ENCODE results near the gene POLD2.

The POLD2 gene

GRCh38 chr7:44094883-44095592 lies 28.3 kb downstream of the POLD2 start:
- no peak for DNase-seq (ENCODE audit: low spot score)
- no peak for TF ChIP-seq CTCF (IDR thresholded peaks at IDR 0.05; ENCODE audit: extremely low read depth, missing control alignments)

DNA sequence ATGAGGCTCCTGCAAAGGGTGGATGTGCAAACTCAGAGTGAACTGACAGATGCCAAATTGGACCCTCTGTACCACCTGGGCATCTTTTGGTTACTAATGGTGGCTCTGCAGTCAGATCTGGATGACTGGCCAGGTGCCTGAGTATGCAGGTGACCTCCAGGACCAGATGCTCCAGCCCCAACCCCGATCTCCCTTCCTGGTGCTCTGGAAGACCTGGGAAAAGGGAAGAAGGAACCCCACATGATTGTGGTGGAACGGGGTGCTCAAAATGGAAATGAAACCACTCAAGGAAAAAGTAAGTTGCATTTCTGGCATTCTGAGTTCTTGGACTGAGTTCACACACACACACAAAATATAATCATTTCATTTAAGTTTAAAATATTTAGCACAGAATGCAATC lies 29.0 kb downstream of the POLD2 start:
- no peak for TF ChIP-seq CTCF (IDR thresholded peaks at IDR 0.05; ENCODE audit: extremely low read depth, missing control alignments)
- no peak for DNase-seq (ENCODE audit: low spot score)

GRCh38 chr7:44093102-44093641 lies 30.2 kb downstream of the POLD2 start:
- TF ChIP-seq CTCF (IDR thresholded peaks at IDR 0.05; ENCODE audit: extremely low read depth, missing control alignments): no peak
- DNase-seq (ENCODE audit: low spot score): no peak

DNA sequence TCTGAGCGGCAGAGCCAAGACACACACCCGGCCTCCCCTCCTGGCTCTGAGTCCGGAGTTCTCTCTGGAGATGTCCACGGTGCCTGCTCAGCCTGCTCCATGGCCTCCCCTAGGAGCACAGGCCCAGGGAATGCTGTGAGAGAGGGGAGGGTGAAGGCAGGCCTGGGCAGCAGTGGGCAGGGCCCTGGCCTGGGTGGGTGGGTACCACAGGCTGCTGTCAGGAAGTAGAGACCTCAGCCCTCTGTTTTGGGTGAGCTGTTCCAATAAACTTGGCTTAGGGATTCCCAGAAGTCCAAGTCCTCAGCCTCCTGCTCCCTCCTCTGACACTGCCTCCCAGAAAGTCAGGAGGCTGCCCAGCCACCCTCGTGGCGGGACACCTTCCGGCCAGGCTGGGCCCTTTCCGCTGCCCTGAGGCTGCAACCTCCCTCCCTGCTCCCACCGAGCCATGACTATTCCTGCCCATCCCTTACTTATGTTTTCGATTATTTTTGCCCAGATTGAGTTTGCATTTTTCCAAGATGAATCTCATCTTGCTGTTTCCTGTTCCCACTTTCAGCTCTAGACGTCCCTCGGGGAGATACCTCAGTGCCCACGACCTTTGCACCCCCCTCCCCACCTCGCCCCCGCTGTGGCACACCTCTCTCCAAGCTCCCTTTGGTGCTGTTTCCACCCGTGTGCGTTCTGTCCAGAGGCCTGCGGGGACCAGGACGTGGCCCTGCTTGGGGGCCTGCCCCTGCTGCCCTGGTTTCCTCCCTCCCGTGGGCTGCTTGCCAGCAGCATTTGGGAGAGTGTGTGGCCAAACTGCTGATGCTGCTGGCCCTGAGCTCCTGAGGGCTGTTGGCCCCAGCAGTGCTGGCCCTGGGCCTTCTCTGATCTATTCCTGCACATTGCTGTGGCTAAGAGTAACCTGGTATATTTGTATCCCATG lies 35.2 kb downstream of the POLD2 start:
- TF ChIP-seq CTCF (IDR thresholded peaks at IDR 0.05; ENCODE audit: extremely low read depth, missing control alignments): no peak

DNA sequence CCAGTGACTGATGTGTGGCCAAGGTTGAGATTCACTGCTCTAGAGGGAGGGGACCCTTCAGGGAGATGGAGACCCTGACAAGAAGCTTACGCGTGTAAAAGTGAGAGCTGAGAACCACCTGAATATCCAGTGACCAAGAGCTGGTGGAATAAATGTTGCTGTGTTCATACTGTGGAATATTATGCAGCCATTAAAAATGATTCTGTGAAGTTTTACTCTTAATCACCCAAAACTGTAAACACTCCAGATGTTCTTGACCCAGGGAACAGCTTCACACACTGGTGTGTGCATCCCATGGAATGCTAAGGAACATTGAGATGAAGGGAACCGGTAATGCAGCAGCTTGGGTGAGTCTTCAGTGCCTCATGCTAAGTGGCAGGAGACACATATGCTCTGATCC lies 36.7 kb downstream of the POLD2 start:
- no peak for TF ChIP-seq CTCF (IDR thresholded peaks at IDR 0.05; ENCODE audit: extremely low read depth, missing control alignments)
- no peak for DNase-seq (ENCODE audit: low spot score)

More for the DNA sequence above, 35.2 kb downstream of the POLD2 start:
- no peak for DNase-seq (ENCODE audit: low spot score)

DNA sequence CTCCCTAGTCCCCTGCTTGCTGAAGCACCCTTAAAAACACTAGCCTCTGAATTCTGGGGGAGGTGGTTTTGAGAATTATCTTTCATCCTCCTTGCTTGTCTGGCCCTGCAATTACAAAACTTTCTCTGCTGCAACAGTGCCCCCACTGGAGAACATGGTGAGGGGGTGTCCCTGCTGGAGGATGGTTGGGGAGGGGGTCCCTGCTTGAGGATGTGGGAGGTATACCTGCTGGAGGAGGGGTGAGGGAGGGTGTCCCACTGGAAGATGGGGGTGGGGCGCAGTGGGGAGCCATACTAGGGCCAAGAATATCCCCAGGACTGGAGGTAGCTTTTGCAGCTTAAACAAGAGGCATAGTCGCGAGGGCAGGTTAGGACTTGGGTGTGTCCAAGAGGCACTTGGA lies 37.8 kb downstream of the POLD2 start:
- no peak for TF ChIP-seq CTCF (IDR thresholded peaks at IDR 0.05; ENCODE audit: extremely low read depth, missing control alignments)
- DNase-seq (ENCODE audit: low spot score): no peak

DNA sequence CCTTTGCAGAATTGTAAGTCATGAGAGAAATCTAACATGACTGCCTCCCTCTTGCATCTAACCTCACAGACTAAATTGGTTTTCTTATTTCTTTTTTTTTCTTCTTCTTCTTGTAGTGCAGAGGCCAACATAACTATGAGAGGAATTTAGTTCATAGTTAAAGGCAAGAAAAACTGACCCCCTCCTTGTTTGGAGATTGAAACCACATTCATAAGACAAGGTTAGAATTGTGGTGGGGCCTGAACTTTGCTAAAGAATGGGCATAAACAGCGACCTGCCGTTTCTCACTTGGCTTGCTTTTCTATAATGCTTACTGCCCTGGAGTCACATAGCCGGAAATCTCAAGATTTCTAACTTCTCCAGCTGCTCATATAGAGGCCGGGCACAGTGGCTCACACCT lies 38.6 kb downstream of the POLD2 start:
- no peak for DNase-seq (ENCODE audit: low spot score)
- TF ChIP-seq CTCF (IDR thresholded peaks at IDR 0.05; ENCODE audit: extremely low read depth, missing control alignments): no peak

Data from GM20000 (cell line).